IPS DF 4.7 (cell line): ENCODE results near the gene GPX7.

Experiments
- DNase-seq: peaks from one replicate; pipeline ENCODE4 v3.0.0-alpha.2; 2013; ENCODE audit warnings: low spot score; ENCODE audit errors: extremely low read depth

GPX7 gene

DNA sequence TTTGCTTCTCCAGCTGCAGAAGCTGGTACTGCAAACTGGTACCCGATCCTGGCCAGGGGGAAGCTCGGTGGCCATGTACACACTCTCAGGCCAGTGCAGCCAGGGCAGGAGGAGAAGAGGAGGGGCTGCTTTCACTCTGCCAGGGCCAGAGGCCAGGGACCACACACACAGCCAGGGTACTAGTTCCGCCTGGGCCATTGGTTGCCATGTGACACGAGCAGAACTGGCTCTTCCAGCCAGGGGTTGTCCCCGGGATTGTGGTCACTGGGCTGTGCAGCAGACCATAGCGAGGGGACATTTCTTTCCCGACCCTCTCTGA is 27.1 kb downstream of the GPX7 start:
- DNase-seq, result no peak

DNA sequence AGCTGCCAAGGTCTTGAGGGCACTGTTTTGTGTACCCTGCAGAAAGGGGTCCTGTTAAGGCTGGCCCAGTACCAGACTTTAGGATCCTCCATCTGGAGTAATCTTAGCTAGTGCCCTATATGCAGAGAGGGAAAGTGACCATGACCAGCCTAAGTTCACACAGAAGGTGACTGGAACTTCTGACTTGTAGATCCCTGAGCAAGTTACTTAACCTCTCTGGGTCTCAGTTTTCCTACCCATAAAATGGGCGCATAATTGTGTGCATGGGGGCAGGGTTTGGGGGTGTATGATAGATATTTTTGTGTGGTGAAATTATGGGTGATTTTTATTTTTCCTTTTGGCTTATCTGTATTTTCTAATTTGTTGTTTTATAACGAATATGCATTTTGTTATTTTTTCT is 27.5 kb downstream of the GPX7 start:
- DNase-seq, result no peak

DNA sequence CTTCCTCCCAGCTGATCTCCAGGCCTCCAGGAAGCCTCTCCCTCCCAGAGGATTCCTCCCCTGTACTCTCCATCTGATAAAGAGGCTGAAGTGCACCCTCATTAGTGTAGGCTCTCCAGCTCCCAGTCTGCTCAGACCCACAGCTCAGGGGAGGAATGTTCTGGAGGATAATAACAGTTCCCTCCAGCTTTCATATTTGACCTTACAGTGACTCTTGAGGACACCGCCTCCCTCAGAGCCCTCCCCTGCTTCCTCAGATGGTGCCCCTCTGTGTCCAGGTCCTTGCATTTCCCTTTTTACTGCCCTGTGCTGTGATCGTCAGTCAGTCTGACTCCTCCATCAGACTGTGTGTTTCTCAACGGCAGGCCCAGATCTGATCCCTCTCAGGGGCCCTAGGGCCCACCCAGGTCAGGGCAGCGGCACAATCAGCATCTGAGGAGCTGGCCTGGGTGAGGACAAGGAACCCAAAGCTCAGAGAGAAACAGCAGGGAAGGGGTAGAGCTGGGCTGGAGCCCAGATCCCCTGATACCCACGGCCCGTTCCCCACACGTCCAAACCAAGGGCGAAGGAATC is 29.7 kb downstream of the GPX7 start:
- DNase-seq, result no peak

DNA sequence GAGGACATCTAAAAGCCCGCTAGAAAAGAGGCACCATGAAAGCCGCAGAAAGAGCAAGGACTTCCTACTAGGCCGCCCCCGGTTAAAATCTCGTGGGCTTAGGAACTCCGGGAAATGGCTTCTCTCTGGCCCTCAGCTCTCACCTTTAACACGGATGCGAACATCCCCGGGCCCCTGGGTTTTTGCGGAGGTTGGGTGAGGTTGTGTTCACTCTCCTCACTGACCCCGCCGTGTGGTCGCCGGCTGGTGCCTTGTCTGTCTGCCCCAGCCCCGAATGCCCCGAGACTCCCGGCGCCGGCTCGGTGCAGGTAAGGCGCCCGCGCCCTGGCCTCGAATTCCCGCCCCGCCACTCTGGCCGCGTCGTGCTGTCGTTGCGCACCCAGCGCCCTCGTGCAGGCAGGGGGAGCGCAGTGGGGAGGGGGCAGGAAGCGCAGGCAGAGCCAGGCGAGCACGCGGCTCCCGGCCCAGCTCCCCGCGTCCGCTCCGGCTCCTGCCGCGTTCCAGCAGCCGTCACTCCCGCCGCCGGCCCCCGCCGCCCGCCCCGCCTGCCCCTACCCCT is 30.6 kb downstream of the GPX7 start, which contains the start of gene SHISAL2A:
SHISAL2A (plus strand) TSS at position 437 of the 559 bp plus-strand sequence. CDS start 326 bp downstream, outside the sequence.
- DNase-seq, result no peak

DNA sequence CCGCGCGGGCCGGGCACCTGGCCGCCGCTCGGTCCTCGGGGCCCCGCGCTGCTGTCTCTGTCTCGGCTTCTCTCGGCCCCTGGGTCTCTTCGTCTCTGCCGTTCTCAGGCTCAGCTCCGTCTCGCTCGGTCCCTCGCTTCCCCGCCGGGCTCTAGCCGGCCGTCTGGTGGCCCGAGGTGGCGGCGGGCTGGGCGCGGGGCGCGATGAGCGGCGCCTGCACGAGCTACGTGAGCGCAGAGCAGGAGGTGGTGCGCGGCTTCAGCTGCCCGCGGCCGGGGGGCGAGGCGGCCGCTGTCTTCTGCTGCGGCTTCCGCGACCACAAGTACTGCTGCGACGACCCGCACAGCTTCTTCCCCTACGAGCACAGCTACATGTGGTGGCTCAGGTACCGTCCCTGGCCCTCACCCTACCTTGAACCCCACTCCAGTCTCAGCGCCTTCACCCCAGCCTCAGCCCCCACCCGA is 31.2 kb downstream of the GPX7 start:
- no peak for DNase-seq

DNA sequence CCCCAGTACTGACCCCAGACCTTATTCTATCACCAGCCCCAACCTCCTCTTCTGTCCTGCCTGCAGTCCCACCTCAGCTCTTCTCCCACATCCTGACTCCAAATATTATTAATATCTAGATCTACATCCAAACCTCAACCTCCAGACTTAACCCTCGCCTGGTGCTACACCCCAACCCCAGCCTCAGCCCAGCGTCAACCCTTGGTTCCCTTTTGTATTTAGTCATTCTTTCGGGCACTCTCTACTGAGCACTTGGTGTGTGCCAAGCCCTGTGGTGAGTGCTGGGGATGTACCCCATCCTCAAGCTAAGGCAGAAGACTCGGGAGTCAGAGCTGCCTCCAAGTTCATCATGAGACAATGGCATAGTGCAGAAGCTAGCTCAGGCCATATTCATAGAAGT is 31.9 kb downstream of the GPX7 start:
- no peak for DNase-seq

DNA sequence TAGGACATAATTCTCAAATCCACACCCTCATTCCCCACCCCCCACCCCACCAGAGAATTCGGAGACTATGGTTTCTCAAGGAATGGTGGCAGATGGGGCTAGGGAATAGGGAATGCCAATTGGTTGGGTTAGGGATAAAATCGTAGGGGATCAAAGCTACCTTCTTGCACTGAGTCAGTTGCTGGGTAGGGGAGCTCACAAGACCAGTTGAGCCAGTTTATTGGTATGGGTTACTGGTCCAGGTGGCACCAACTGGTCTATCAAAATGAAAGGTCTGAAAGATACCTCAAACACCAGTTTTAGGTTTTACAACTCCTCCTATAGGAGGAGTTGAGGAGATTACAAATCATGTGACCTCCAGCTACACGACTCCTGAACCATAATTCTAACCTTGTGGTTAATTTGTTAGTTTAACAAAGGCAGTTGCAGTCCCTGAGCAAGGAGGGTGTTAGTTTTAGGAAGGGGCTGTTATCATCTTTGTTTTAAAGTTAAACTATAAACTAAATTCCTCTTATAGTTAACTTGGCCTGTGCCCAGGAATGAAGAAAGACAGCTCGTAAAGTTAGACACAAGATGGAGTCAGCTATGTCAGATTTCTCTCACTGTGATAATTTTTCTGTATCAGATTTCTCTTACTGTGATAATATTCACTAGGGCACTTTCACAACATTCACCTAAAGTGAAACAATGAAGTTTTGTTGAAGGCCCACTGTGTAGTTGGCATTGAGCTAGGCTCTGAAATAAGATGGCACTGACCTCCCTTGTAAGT is 33.3 kb downstream of the GPX7 start:
- no peak for DNase-seq

DNA sequence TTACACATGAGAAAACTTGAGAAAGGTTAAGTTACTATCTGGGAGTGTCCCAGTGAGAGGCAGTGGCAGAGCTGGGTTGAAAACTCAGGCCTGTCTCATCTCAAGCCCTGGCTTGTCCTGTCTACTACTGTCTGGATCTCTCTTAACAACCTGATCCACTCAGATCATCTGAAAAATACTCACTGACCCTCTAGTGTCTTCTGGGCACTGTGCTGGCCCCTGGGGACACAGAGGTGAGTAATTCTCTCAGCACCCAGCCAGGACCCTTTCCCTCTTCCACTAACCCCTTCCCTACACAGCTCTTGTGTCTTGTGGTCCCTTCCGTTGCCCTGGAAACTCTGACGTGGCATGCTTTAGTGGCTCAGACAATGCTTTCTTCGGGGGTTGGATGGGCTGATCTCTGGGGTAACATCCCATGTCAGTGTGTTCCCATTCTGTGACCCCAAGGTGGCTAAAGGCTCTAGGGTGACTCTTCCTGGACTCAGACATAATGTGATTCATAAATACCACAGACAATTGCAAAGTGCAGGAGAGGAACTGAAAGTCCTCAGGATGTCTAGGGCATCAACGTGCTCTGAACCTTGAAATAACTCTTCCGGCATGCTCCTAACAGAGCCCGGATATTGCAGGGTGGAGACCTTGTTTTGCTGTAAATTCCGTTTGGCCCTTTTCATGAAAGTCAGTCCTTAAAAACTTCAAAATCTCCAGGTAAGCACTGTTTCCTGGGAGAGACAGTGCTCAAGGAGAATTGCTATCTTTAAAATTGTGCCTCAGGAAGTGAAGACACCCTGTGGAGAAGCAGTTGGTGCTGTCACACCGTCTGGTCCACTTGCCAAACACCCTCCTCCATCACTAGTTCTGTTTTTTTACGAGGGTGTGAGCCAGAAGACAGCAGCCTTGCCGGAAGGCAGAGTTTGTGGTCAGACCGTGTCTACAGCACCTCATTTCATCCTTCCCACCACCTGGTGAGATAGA is 34.8 kb downstream of the GPX7 start:
- DNase-seq, result no peak

DNA sequence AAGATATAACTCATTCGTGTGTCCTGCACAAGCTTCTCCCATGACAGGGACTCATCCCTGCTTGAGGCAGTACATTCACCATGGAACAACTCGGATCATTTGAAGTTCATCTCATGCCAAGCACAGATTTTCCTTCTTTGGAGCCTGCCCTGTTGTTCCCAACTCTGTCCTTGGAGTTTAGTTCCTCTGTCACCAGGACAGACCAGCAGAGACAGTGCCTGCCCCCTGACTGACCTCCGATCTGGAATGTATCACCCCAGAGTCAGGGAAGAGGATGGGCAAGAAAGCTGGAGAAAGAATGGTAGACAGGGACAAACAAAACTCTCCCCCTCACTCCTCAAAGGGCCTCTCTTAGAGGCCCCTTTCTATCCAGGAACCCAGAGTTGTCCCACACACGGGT is 35.8 kb downstream of the GPX7 start:
- no peak for DNase-seq

DNA sequence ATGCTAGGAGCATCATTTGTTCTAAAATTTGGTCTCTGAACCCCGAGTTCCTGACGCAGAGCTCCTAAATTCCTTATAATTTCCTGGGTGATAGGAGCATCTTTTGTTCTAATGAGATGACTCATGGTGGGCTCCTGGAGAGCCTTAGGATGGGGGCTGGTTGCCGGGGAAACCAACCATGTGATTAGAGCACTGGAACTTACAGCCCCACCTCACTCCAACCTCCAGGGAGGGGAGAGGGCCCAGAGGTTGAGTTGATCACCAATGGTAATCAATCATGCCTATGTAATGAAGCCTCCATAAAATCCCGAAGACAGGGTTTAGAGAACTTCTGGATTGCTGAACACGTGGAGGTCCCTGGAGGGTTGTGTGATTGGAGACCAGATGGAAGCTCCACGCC is 38.5 kb downstream of the GPX7 start:
- no peak for DNase-seq

DNA sequence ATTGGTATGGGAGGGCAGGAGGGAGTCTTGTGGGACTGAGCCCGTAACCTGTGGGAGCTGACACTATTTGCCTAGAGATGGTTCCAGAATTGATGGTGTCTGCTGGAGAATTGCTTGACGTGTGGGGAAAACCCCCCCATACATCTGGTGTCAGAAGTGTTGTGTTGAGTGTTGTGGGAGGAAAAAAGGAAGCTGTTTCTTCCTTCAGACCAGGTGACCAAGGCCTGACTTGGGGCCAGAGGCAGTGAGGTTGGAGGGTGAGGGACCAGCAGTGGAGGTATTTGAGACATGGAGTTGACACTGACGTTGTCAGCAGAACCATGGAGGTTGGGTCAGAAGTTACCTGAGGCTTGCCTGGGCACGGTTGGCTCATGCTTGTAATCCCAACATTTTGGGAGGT is 39.1 kb downstream of the GPX7 start:
- no peak for DNase-seq

DNA sequence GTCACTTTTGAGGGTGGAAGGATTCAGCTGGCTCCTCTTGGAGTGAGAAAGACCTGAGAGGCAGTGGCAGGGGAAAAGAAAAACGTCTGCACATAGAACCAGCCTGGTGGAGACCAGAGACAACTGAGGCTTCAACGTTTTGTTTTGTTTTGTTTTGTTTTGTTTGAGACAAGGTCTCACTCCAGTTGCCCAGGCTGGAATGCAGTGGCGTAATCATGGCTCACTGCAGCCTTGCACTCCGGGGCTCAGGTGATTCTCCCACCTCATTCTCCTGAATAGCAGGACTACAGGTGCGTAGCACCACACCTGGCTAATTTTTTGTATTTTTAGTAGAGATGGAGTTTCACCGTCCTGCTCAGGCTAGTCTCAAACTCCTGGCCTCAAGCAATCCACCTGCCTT is 43.1 kb downstream of the GPX7 start:
- DNase-seq, result no peak

DNA sequence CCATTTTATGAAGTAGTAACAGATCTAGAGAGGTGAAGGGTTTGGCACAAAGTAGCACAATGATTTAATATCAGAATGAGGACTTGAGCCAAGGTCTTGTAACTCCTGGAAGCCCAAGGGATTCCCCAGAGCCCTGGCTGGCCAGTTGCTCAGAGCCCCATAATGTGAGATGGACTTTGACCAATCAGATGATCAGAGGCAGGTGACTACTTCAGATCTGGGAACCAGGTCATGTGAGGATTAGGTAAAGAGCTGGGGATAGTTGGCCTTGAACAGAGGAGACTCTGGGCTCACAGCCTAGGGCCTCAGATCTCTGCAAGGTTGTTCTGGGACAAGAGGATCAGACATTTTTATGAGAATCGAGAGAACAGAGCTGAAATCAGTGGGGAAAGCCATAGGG is 49.7 kb downstream of the GPX7 start:
- no peak for DNase-seq

DNA sequence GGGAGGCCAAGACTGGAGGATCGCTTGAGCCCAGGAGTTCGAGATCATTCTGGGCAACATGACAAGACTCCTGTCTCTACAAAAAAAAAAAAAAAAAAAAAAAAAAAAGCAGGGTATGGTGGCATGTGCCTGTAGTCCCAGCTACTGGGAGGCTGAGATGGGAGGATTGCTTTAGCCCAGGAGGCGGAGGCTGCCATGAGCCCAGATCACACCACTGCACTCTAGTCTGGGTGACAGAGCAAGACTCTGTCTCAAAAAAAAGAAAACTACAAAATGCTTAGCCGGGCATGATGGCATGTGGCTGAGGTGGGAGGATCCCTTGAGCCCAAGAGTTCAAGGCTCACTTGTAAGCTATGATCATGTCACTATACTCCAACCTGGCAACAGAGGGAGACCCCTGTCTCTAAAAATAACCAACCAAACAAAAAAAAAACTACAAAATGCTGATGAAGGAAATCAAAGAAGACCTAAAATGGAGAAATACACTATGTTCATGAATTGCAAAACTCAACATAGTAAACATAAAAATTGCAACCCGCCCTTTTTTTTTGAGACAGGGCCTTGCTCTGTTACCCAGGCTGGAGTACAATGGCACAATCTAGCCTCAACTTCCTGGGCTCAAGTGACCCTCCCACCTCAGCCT is 51.2 kb downstream of the GPX7 start:
- DNase-seq, result no peak

DNA sequence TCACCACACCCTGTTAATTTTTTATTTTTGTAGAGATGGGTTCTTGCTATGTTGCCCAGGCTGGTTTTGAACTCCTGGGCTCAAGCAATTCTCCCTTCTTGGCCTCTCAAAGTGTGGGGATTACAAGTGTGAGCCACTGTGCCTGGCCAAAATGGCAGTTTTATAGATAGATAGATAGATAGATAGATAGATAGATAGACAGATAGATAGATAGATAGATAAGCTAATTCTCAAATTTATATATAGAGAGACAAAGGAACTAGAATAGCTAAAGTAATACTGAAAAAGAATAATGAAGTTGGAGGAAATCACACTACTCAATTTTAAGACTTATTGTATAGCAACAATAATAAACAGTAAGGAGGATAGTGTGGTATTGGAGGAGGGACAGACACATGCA is 51.9 kb downstream of the GPX7 start:
- no peak for DNase-seq

DNA sequence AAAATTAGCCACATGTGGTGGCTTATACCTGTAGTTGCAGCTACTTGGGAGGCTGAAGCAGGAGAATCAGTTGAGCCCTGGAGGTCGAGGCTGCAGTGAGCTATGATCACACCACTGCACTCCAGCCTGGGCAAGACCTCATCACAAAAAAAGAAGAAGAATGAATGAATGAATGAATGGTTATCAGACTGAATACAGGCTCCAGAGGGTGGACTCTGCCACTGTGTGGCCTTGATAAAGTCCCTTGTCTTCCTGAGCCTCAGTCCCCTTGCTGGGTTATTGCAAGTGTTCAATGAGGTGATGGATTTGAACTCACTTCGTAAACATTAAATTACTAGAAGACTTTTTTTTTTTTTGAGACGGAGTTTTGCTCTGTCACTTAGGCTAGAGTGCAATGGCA is 55.5 kb downstream of the GPX7 start:
- no peak for DNase-seq
